Gastrocnemius medialis (tissue), 4 donors: ENCODE results near the gene KCNC4.

Experiments used
- CTCF ChIP-seq, 5 experiments: fragments of 450-650 bp in 3 of 5; fragments of 200-600 bp in 2 of 5; sonication (generic) in 2 of 5; IDR thresholded peaks in 4 of 5; conservative IDR thresholded peaks in 1 of 5; 1 replicate in 4 of 5; 2 replicates in 1 of 5; pipeline ENCODE4 v1.5.1; 2016 to 2019; ENCODE audit warnings: antibody characterized with exemption in 5 of 5, mild to moderate bottlenecking in 3 of 5, moderate library complexity in 3 of 5
- POLR2A ChIP-seq, 2 donors: fragments of 450-650 bp; IDR thresholded peaks; one replicate each; pipeline ENCODE4 v1.6.1; 2017; ENCODE audit warnings: antibody characterized with exemption in 2 of 2, mild to moderate bottlenecking in 2 of 2, moderate library complexity in 2 of 2

- TF ChIP-seq CTCF (IDR thresholded peaks at IDR 0.05 in 4 of 5, conservative IDR thresholded peaks at IDR 0.05 in 1 of 5) (no peak), POLR2A (IDR thresholded peaks at IDR 0.05) (no peak)
Observed at GRCh38 chr1:110240476-110241210, 30.5 kb downstream of the KCNC4 start.
